ENCODE data around the gene MVD.

DNA sequence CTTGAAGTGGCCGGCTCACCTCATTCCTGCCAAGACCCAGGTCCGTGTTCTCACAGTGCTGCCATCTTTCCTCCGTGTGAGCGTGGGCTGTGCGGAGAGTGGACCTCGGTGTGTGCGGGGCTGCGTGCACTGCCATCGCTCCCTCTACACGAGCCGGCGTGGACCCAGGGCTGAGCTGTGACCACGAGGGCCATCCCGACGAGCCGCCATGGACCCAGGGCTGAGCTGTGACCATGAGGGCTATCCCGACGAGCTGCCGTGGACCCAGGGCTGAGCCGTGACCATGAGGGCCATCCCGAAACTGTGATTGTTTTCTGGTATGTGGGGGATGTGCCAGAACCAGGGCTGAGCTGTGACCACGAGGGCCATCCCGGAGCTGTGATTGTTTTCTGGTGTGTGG is 8.9 kb upstream of the MVD start:
- TF ChIP-seq RCOR1 (IDR thresholded peaks at IDR 0.05; ENCODE audit: insufficient replicate concordance, low read length) (no peak), POLR2A (IDR thresholded peaks at IDR 0.05; ENCODE audit: low read depth, low read length) (no peak), RFX5 (IDR thresholded peaks at IDR 0.05; ENCODE audit: low read depth, low read length) (no peak), CEBPB (IDR thresholded peaks at IDR 0.05; ENCODE audit: low read depth, low read length) (no peak), MXI1 (IDR thresholded peaks at IDR 0.05; ENCODE audit: borderline replicate concordance, low read depth, low read length) (no peak), MAFK (IDR thresholded peaks at IDR 0.05; ENCODE audit: low read depth, low read length) (no peak), BHLHE40 (IDR thresholded peaks at IDR 0.05; ENCODE audit: low read depth, low read length) (no peak), CHD1 (IDR thresholded peaks at IDR 0.05; ENCODE audit: low read depth, low read length) (no peak)
- TF ChIP-seq, protein P1, sequence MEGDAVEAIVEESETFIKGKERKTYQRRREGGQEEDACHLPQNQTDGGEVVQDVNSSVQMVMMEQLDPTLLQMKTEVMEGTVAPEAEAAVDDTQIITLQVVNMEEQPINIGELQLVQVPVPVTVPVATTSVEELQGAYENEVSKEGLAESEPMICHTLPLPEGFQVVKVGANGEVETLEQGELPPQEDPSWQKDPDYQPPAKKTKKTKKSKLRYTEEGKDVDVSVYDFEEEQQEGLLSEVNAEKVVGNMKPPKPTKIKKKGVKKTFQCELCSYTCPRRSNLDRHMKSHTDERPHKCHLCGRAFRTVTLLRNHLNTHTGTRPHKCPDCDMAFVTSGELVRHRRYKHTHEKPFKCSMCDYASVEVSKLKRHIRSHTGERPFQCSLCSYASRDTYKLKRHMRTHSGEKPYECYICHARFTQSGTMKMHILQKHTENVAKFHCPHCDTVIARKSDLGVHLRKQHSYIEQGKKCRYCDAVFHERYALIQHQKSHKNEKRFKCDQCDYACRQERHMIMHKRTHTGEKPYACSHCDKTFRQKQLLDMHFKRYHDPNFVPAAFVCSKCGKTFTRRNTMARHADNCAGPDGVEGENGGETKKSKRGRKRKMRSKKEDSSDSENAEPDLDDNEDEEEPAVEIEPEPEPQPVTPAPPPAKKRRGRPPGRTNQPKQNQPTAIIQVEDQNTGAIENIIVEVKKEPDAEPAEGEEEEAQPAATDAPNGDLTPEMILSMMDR (conservative IDR thresholded peaks at IDR 0.05; ENCODE audit: low read depth, low read length), result no peak
- TF ChIP-seq, protein P2, sequence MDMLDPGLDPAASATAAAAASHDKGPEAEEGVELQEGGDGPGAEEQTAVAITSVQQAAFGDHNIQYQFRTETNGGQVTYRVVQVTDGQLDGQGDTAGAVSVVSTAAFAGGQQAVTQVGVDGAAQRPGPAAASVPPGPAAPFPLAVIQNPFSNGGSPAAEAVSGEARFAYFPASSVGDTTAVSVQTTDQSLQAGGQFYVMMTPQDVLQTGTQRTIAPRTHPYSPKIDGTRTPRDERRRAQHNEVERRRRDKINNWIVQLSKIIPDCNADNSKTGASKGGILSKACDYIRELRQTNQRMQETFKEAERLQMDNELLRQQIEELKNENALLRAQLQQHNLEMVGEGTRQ (IDR thresholded peaks at IDR 0.05; ENCODE audit: low read depth, low read length), result no peak
